Measurements from ENCODE around the gene STOML1. TPM values are rescaled to one million over a fixed set of nuclear protein-coding genes. Genes with fewer than 3 reads are reported as not detected.

The STOML1 gene
- total RNA-seq, 1 donor from 2014 or later, result 10.6 TPM

Other genes starting within 250 kb of the STOML1 start
- gene INSYN1, start 238.9 kb downstream of the STOML1 start, total RNA-seq, result not detected in 2 replicates
- not detected in 2 replicates for gene TBC1D21, start 118.7 kb downstream of the STOML1 start, total RNA-seq
- gene LOXL1, start 65.8 kb downstream of the STOML1 start, total RNA-seq, result 0.49 and 0.88 TPM in 2 replicates
- gene PML, start 2.4 kb upstream of the STOML1 start, total RNA-seq, result 61.3 and 64.2 TPM in 2 replicates
- gene GOLGA6A, start 90.3 kb upstream of the STOML1 start, total RNA-seq, result not detected in 2 replicates
- gene ISLR2, start 138.3 kb upstream of the STOML1 start, total RNA-seq, result not detected in 2 replicates
- gene ISLR, start 181.4 kb upstream of the STOML1 start, total RNA-seq, result not detected in 2 replicates
- not detected in 2 replicates for gene STRA6, start 210.5 kb upstream of the STOML1 start, total RNA-seq
- not detected in 2 replicates for gene CCDC33, start 244.0 kb upstream of the STOML1 start, total RNA-seq

Measured in activated CD4-positive, alpha-beta T cell treated with anti-CD3 and anti-CD28 coated beads, Interleukin-2, amount 10 ng/mL, durations not matched to agents 24 days and 14 days (primary cell).